Heart left ventricle (tissue), 16 donors: Measurements from ENCODE around the gene MZT2A. TPM values are rescaled to one million over a fixed set of nuclear protein-coding genes. Genes with fewer than 3 reads are reported as not detected.
A peak's percentile ranks its signal among the peaks of the same experiment; 100 is the strongest.
"Not testable (repeated sequence)": the region's sequence is repeated elsewhere in the genome, so short reads cannot be mapped to it uniquely, and the experiment has no call there.

Experiments
- ATAC-seq, 4 donors: fragments of 200-7000 bp; cut with Tn5 transposase; one replicate each; pipeline ENCODE4 v1.9.1; 2020 to 2022; ENCODE audit warnings: moderate library complexity in 4 of 4, mild to moderate bottlenecking in 3 of 4, moderate number of reproducible peaks in 1 of 4
- DNase-seq, 5 donors: peaks; one replicate each; pipeline ENCODE4 v3.0.0-alpha.2; 2020
- H3K27ac ChIP-seq, 12 donors: fragments of 200-600 bp; sonication (generic) in 4 of 12; one replicate each; pipeline versions ENCODE4 v1.5.0 to v1.8.0; 2016 to 2022; ENCODE audit warnings: mild to moderate bottlenecking in 2 of 12
- H3K27me3 ChIP-seq, 9 donors: fragments of 200-600 bp; sonication (generic) in 2 of 9; one replicate each; pipeline versions ENCODE4 v1.5.1 to v1.8.0; 2016 to 2022; ENCODE audit warnings: mild to moderate bottlenecking in 3 of 9
- H3K36me3 ChIP-seq, 9 donors: fragments of 200-600 bp; sonication (generic) in 2 of 9; one replicate each; pipeline versions ENCODE4 v1.5.0 to v1.8.0; 2018 to 2022; ENCODE audit warnings: mild to moderate bottlenecking in 2 of 9
- H3K4me1 ChIP-seq, 12 donors: fragments of 200-600 bp; sonication (generic) in 4 of 12; one replicate each; pipeline versions ENCODE4 v1.5.0 to v1.8.0; 2016 to 2022; ENCODE audit warnings: mild to moderate bottlenecking in 3 of 12
- H3K4me3 ChIP-seq, 12 donors: fragments of 200-600 bp; sonication (generic) in 4 of 12; one replicate each; pipeline versions ENCODE4 v1.5.0 to v1.8.0; 2017 to 2022; ENCODE audit warnings: mild to moderate bottlenecking in 9 of 12, moderate library complexity in 4 of 12
- H3K9me3 ChIP-seq, 12 donors: fragments of 200-600 bp; sonication (generic) in 4 of 12; one replicate each; pipeline versions ENCODE4 v1.5.0 to v1.8.0; 2016 to 2022; ENCODE audit warnings: mild to moderate bottlenecking in 1 of 12
- WGBS, 4 donors: extraction: QIAGEN DNeasy Blood & Tissue Kit in 2 of 4; methylation state at CpG; one replicate each; pipeline versions ENCODE4 v1.1.5 to v1.1.7; 2013 to 2018; 5-methylcytosine and 5-hydroxymethylcytosine counted together
- intact Hi-C, 10 donors: fragments of 100-400 bp; cut with DNase I; formaldehyde crosslinking; loops; one replicate each; pipeline versions ENCODE4 v1.11.1 to v1.14.2; 2022
- polyA plus RNA-seq, 2 donors: library from polyadenylated mRNA; stranded (reverse); fragments of 200-250 nt; gene quantifications; one replicate each; pipeline ENCODE4 v1.2.3, GENCODE V29; 2013
- total RNA-seq, 9 donors: library from RNA; depleted of rRNA in 2 of 9; stranded (reverse); fragments of >200 nt in 2 of 9; fragmentation: NEBNext Ultra II Directional in 3 of 9; extraction: Animal tissue kit (Norgen Biotek cat#: 25700) in 3 of 9; gene quantifications; one replicate each; pipeline versions ENCODE4 v1.1.0 to v1.2.4, GENCODE V29; 2016 to 2023
- donor health status: ischemic (EF 13 %, LVEDD 7.1; RV severe dilation, severe dysfunction).
- donor health status: healthy with polysubstance abuse.
- donor health status: DM: no; HTN: yes; CAD: no.
- donor health status: DM: no; HTN: no; CAD: no.
- donor health status: ischemic (EF 25% LVEDD 6.9; RV normal size, moderate dysfunction).
- donor health status: ischemic (EF 25% LVEDD 5.7; RV mildly dilated, moderate dysfunction).
- donor health status: healthy.
- donor health status: DM: yes; HTN: yes; CAD: no.
- donor health status: ischemic (EF 35%, LVEDD 5.7; RV mildly dilated, moderate dysfunction).
- donor health status: nonischemic (EF 11% LVEDD 7.7; RV severe dilation, severe dysfunction).
- donor health status: DM: yes; HTN: yes; CAD: no.
- donor health status: PGD.
- donor health status: ischemic (EF 29% LVEDD 5.4; RV normal size, mild dysfunction).
- donor health status: nonischemic (EF 23%, LVEDD 6.1; RV moderate dilation, normal function).

The MZT2A gene
- total and polyA plus RNA-seq, 11 donors: 112 to 438 (median 203) TPM

GRCh38 chr2:131532723-131533608 is 40.8 kb upstream of the MZT2A start:
- H3K4me1 ChIP-seq, H3K4me3 ChIP-seq, H3K9me3 ChIP-seq, H3K27ac ChIP-seq, intact Hi-C loops, ATAC-seq, H3K27me3 ChIP-seq, H3K36me3 ChIP-seq: not testable (repeated sequence)
- WGBS, 4 donors: 82 to 85% (median 82%) methylated on average over 15 to 23 of the region's 23 CpGs
- peak in 1 of 5 donors; percentile 21 for DNase-seq

GRCh38 chr2:131531547-131532185 is 39.5 kb upstream of the MZT2A start:
- H3K36me3 ChIP-seq, H3K4me3 ChIP-seq, H3K27ac ChIP-seq, H3K4me1 ChIP-seq, H3K27me3 ChIP-seq, ATAC-seq, H3K9me3 ChIP-seq, intact Hi-C loops: not testable (repeated sequence)
- WGBS, 4 donors: 92 to 94% (median 93%) methylated on average over 6 to 9 of the region's 11 CpGs
- DNase-seq: peak in 1 of 5 donors; percentile 22

GRCh38 chr2:131530626-131531344 is 38.6 kb upstream of the MZT2A start:
- H3K27me3 ChIP-seq, H3K4me3 ChIP-seq, H3K4me1 ChIP-seq, H3K36me3 ChIP-seq, DNase-seq, intact Hi-C loops, H3K27ac ChIP-seq, ATAC-seq, H3K9me3 ChIP-seq: not testable (repeated sequence)
- 82 to 87% (median 84%) methylated on average over 14 to 21 of the region's 22 CpGs for WGBS, 4 donors

- intact Hi-C loops: not testable (repeated sequence)
Observed at GRCh38 chr2:131529864-131530445, 37.8 kb upstream of the MZT2A start.

GRCh38 chr2:131528981-131529863 is 37.0 kb upstream of the MZT2A start:
- H3K27ac ChIP-seq, DNase-seq, H3K27me3 ChIP-seq, H3K4me1 ChIP-seq, H3K9me3 ChIP-seq, H3K36me3 ChIP-seq, intact Hi-C loops: not testable (repeated sequence)
- ATAC-seq: peak in 1 of 4 donors; percentile 33
- H3K4me3 ChIP-seq: peak overlapping the region in 8 of 12 donors; percentile 34 to 54 (median 48)
- 65 to 83% (median 72%) methylated on average over 16 to 25 of the region's 26 CpGs for WGBS, 4 donors

More at GRCh38 chr2:131529864-131530445, 37.8 kb upstream of the MZT2A start:
- not testable (repeated sequence) for H3K27me3 ChIP-seq, H3K4me1 ChIP-seq, H3K27ac ChIP-seq, ATAC-seq, DNase-seq, H3K9me3 ChIP-seq, H3K36me3 ChIP-seq, H3K4me3 ChIP-seq
- WGBS, 4 donors: 80 to 92% (median 85%) methylated on average over 1 to 5 of the region's 5 CpGs

GRCh38 chr2:131527131-131528001 is 35.2 kb upstream of the MZT2A start, which contains the start of gene CCDC74A:
Gene CCDC74A (plus strand): TSS chr2:131527888. CDS start chr2:131527971, 83 bp downstream.
- ATAC-seq: peak; percentile 59 to 88 (median 68)
- H3K36me3 ChIP-seq, intact Hi-C loops, H3K4me1 ChIP-seq, H3K9me3 ChIP-seq, H3K27me3 ChIP-seq: not testable (repeated sequence)
- 35 to 53% (median 45%) methylated on average over 27 to 41 of the region's 47 CpGs for WGBS, 4 donors
- peak; percentile 53 to 86 (median 62) for DNase-seq
- H3K27ac ChIP-seq: peak within 1 kb of the TSS in 2 of 12 donors; percentile 22 to 48
- H3K4me3 ChIP-seq: peak within 1 kb of the TSS in 11 of 12 donors; percentile 6 to 54 (median 47)

- H3K4me1 ChIP-seq, H3K27me3 ChIP-seq, ATAC-seq, H3K27ac ChIP-seq, H3K9me3 ChIP-seq, intact Hi-C loops, DNase-seq, H3K4me3 ChIP-seq, H3K36me3 ChIP-seq: not testable (repeated sequence)
- 91 to 96% (median 93%) methylated on average over 2 of the region's 2 CpGs for WGBS, 4 donors
Observed at GRCh38 chr2:131525256-131525655, 33.1 kb upstream of the MZT2A start.
